Right lobe of liver (tissue), 6 donors: Measurements from ENCODE around the gene SH3GLB2. TPM values are rescaled to one million over a fixed set of nuclear protein-coding genes. Genes with fewer than 3 reads are reported as not detected.
A peak's percentile ranks its signal among the peaks of the same experiment; 100 is the strongest.

Source experiments
- ATAC-seq, 4 donors: fragments of 200-7000 bp; cut with Tn5 transposase; one replicate each; pipeline ENCODE4 v1.9.1; 2020; ENCODE audit warnings: mild to moderate bottlenecking in 4 of 4, moderate library complexity in 4 of 4
- DNase-seq, 3 donors: peaks; one replicate each; pipeline ENCODE4 v3.0.0-alpha.2; 2020
- H3K27ac ChIP-seq, 3 donors: fragments of 200-600 bp; one replicate each; pipeline ENCODE4 v1.8.0; 2022
- H3K27me3 ChIP-seq, 2 donors: fragments of 200-600 bp; one replicate each; pipeline ENCODE4 v1.8.0; 2022
- H3K36me3 ChIP-seq, 4 donors: fragments of 200-600 bp; sonication (generic) in 1 of 4; one replicate each; pipeline versions ENCODE4 v1.5.1 to v1.8.0; 2017 to 2022; ENCODE audit warnings: control low read depth in 1 of 4
- H3K4me1 ChIP-seq, 4 donors: fragments of 200-600 bp; sonication (generic) in 1 of 4; one replicate each; pipeline versions ENCODE4 v1.5.1 to v1.8.0; 2017 to 2022; ENCODE audit warnings: control low read depth in 1 of 4
- H3K4me3 ChIP-seq, 3 donors: fragments of 200-600 bp; one replicate each; pipeline ENCODE4 v1.8.0; 2022
- H3K9me3 ChIP-seq, 4 donors: fragments of 200-600 bp; sonication (generic) in 1 of 4; one replicate each; pipeline versions ENCODE4 v1.5.1 to v1.8.0; 2017 to 2022; ENCODE audit warnings: control low read depth in 1 of 4
- POLR2A ChIP-seq: fragments of 450-650 bp; IDR thresholded peaks from one replicate; pipeline ENCODE4 v1.6.1; 2017; ENCODE audit warnings: antibody characterized with exemption, mild to moderate bottlenecking
- WGBS: methylation state at CpG from one replicate; pipeline ENCODE4 v1.1.6; 2018; ENCODE audit warnings: low coverage, low lambda C conversion rate; ENCODE audit not compliant: insufficient coverage; ENCODE audit errors: missing lambda C conversion rate; 5-methylcytosine and 5-hydroxymethylcytosine counted together
- intact Hi-C, 2 donors: fragments of 100-400 bp; cut with DNase I; formaldehyde crosslinking; loops; one replicate each; pipeline versions ENCODE4 v1.11.2 to v1.14.1; 2022
- total RNA-seq, 6 experiments: library from RNA; depleted of rRNA in 2 of 6; stranded (reverse); fragments of >200 nt in 2 of 6; fragmentation: NEBNext Ultra II Directional in 3 of 6; extraction: Animal tissue kit (Norgen Biotek cat#: 25700) in 3 of 6; gene quantifications; one replicate each; pipeline versions ENCODE4 v1.1.0 to v1.2.4, GENCODE V29; 2016 to 2023
- TF ChIP-seq, protein P1 (sequence below), 4 donors: fragments of 200-600 bp in 3 of 4; fragments of 450-650 bp in 1 of 4; IDR thresholded peaks; one replicate each; pipeline versions ENCODE4 v1.5.1 to v1.8.0; 2016 to 2022; ENCODE audit warnings: antibody characterized with exemption in 4 of 4, mild to moderate bottlenecking in 2 of 4
- donor health status: DM: no; HTN: yes; CAD: no.
- donor health status: DM: no; HTN: no; CAD: no.
- donor health status: DM: no; HTN: no; CAD: no.
- donor health status: DM: no; HTN: yes; CAD: no.
- donor health status: DM: no; HTN: yes; CAD: no.

SH3GLB2 gene
- total RNA-seq, 6 experiments from 2014 or later: 23.7 to 28.3 (median 24.7) TPM

DNA sequence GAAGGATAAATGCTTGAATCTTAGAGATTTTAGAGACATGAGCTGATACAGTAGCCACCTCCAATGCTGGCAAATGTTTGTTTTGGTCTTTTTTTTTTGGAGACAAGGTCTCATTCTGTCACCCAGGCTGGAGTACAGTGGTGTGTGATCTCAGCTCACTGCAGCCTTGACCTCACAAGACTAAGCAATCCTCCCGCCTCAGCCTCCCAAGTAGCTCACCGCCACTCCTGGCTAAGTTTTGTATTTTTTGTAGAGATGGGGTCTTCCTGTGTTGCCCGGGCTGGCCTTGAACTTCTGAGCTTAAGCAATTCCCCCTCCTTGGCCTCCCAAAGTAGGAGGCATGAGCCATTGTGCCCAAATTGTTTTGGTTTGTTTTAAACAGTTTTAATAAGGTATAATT lies 46.0 kb upstream of the SH3GLB2 start:
- H3K27ac ChIP-seq: no peak overlapping the region
- no peaks in the 10 kb centered on the region for H3K36me3 ChIP-seq
- WGBS: 80% methylated on average over 3 of the region's 3 CpGs
- H3K9me3 ChIP-seq: no peaks in the 10 kb centered on the region
- intact Hi-C loops: no loop called here
- DNase-seq (no peak), ATAC-seq (no peak)
- no peak overlapping the region for H3K4me3 ChIP-seq
- no peaks in the 10 kb centered on the region for H3K27me3 ChIP-seq
- TF ChIP-seq POLR2A: no peak
- TF ChIP-seq, protein P1, sequence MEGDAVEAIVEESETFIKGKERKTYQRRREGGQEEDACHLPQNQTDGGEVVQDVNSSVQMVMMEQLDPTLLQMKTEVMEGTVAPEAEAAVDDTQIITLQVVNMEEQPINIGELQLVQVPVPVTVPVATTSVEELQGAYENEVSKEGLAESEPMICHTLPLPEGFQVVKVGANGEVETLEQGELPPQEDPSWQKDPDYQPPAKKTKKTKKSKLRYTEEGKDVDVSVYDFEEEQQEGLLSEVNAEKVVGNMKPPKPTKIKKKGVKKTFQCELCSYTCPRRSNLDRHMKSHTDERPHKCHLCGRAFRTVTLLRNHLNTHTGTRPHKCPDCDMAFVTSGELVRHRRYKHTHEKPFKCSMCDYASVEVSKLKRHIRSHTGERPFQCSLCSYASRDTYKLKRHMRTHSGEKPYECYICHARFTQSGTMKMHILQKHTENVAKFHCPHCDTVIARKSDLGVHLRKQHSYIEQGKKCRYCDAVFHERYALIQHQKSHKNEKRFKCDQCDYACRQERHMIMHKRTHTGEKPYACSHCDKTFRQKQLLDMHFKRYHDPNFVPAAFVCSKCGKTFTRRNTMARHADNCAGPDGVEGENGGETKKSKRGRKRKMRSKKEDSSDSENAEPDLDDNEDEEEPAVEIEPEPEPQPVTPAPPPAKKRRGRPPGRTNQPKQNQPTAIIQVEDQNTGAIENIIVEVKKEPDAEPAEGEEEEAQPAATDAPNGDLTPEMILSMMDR (IDR thresholded peaks at IDR 0.05): no peak
- H3K4me1 ChIP-seq: peaks cover 0 to 63% (median 23%) of the 10 kb centered on the region in 4 donors

DNA sequence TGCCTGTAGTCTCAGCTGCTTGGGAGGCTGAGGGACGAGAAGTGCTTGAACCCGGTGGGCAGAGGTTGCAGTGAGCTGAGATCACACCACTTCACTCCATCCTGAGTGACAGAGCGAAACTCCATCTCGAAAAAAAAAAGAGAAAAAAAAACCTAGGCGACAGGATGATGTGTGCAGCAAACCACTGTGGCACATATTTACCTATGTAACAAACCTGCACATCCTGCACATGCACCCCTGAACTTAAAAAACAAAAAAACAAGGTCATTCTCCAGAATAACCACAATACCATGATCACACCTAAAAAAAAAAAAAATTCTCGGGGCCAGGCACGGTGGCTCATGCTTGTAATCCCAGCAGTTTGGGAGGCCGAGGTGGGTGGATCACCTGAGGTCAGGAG lies 45.3 kb upstream of the SH3GLB2 start:
- Histone ChIP-seq H3K4me3 (no peak overlapping the region), H3K9me3 (no peaks in the 10 kb centered on the region), H3K27ac (no peak overlapping the region), H3K36me3 (no peaks in the 10 kb centered on the region), H3K4me1 (peaks cover 0 to 63% (median 23%) of the 10 kb centered on the region in 4 donors), H3K27me3 (no peaks in the 10 kb centered on the region)
- DNase-seq (no peak), ATAC-seq (no peak)
- no peak for TF ChIP-seq POLR2A
- TF ChIP-seq, protein P1 (IDR thresholded peaks at IDR 0.05): no peak
- 71% methylated on average over 8 of the region's 8 CpGs for WGBS
- intact Hi-C loops: no loop called here

DNA sequence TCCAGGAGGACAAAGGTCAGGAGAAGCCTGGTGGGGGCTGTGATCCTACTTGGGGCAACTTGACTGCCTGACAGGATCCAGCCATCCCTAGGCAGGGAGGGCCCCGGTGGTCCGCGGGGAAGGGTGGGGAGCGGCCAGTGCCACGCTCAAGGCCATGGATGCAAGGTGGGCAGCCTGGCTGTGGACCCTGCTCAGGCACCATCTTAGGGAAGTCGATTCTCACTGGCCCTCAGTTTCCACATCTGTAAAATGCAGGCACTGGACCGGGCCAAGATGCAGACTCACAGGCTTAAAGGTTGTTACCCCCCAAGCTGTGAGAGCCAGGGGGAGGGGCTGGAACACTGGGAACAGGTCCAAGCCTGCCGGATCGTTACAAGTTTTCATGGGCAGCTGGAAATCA lies 44.0 kb upstream of the SH3GLB2 start:
- 52% methylated on average over 7 of the region's 9 CpGs for WGBS
- no peak overlapping the region for H3K4me3 ChIP-seq
- ATAC-seq (no peak), DNase-seq (peak in 1 of 3 donors; percentile 64)
- peak overlapping the region in 1 of 3 donors; percentile 11 for H3K27ac ChIP-seq
- H3K9me3 ChIP-seq: no peaks in the 10 kb centered on the region
- intact Hi-C loops: no loop called here
- H3K27me3 ChIP-seq: no peaks in the 10 kb centered on the region
- no peaks in the 10 kb centered on the region for H3K36me3 ChIP-seq
- peaks cover 0 to 61% (median 21%) of the 10 kb centered on the region in 4 donors for H3K4me1 ChIP-seq
- TF ChIP-seq, protein P1 (IDR thresholded peaks at IDR 0.05): no peak
- TF ChIP-seq POLR2A: no peak

DNA sequence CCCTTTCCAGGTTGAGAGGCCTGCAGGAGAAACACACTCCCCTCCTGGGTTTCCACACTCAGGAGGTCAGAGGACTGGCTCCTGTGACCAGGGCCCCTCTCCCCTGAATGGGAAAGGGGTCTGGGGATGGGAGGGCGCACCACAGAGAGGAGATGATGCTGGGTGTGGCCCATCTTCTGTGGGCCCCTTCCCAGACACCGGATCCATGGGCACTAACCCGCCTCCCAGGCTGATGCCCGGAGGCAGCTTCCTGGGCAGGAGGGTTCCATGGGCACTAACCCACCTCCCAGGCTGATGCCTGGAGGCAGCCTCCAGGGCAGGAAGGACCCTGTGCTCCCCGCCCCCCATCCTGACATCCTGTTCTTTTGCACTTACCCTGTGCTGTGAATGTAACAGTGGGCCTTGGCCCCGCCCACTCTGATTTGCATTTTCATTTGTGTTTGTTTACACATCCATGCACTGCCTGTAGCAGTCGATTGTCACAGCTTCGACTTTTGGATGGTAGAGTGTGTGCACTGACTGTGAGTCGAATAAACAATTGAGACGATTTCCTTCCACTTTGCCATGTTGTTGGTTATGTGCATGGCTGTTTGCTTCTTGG lies 43.5 kb upstream of the SH3GLB2 start:
- 34% methylated on average over 5 of the region's 10 CpGs for WGBS
- peaks cover 0 to 55% (median 18%) of the 10 kb centered on the region in 4 donors for H3K4me1 ChIP-seq
- intact Hi-C loops: no loop called here
- ATAC-seq (no peak), DNase-seq (no peak)
- TF ChIP-seq, protein P1 (IDR thresholded peaks at IDR 0.05): no peak
- TF ChIP-seq POLR2A: no peak
- H3K4me3 ChIP-seq: no peak overlapping the region
- no peaks in the 10 kb centered on the region for H3K27me3 ChIP-seq
- no peaks in the 10 kb centered on the region for H3K36me3 ChIP-seq
- peak overlapping the region in 1 of 3 donors; percentile 24 for H3K27ac ChIP-seq
- no peaks in the 10 kb centered on the region for H3K9me3 ChIP-seq
